ENCODE results near the gene SKAP1. TPM values are rescaled to one million over a fixed set of nuclear protein-coding genes. Genes with fewer than 3 reads are reported as not detected.

SKAP1 gene
- total and polyA plus RNA-seq, 2 experiments from 2014 or later, result 0.27 TPM; not detected in 1

DNA sequence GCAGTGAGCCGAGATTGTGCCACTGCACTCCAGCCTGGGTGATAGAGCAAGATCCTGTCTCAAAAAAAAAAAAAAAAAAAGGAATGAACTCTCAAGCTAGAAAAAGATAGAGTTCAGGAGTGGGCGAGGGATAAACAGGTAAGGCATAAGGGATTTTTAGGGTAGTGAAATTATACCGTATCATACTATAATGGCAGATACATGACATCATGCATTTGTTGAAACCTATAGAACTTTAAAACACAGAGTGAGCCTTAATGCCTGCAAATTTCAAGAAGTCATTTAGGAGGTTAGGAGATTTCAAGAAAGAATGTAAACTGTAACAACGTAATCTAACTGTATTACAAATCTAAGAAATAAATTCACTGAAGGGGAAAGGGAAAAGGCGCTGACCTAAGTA lies 20.4 kb downstream of the SKAP1 start (continued):
- TF ChIP-seq, protein P1, sequence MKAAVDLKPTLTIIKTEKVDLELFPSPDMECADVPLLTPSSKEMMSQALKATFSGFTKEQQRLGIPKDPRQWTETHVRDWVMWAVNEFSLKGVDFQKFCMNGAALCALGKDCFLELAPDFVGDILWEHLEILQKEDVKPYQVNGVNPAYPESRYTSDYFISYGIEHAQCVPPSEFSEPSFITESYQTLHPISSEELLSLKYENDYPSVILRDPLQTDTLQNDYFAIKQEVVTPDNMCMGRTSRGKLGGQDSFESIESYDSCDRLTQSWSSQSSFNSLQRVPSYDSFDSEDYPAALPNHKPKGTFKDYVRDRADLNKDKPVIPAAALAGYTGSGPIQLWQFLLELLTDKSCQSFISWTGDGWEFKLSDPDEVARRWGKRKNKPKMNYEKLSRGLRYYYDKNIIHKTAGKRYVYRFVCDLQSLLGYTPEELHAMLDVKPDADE (IDR thresholded peaks at IDR 0.05), result no peak
- TF ChIP-seq NANOG (IDR thresholded peaks at IDR 0.05; ENCODE audit: borderline replicate concordance) (no peak), EZH2phosphoT487 (IDR thresholded peaks at IDR 0.05; ENCODE audit: unreplicated experiment) (no peak), EZH2 (IDR thresholded peaks at IDR 0.05; ENCODE audit: low read depth, unreplicated experiment) (no peak), JUNB (IDR thresholded peaks at IDR 0.05; ENCODE audit: unreplicated experiment) (no peak)

DNA sequence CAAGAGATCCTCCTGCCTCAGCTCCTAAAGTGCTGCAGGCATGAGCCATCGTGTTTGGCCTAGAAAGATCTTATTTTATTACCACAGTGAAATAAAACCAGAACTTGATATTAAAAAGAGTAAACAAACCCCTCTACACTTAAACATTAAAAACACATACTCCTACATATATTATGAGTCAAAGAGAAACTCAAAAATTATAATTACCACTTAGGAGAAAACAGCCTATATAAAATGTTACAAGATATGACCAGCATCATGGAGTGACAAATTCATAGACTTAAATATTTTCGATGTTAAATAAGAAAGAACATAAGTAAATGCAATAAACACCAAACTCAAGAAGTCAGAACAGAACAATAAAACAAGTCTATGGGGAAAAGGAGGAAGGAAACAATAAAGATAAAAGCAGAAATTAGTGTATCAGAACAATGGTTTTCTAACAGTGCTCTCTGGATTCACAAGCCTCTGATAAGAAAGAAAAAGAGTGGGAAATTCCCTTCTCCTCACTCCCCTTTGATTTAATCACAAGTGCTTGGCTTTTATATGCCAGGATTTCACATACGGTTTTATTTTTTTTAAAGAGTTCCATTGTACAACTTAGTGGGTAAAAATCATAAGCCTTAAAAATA lies 23.0 kb downstream of the SKAP1 start:
- Histone ChIP-seq H3K79me2 (replicated peaks; ENCODE audit: insufficient read depth) (no peaks in the 10 kb centered on the region), H2AFZ (no peak overlapping the region), H4K20me1 (replicated peaks; ENCODE audit: insufficient read depth) (no peaks in the 10 kb centered on the region), H3F3A (replicated peaks; ENCODE audit: low read depth) (no peaks in the 10 kb centered on the region), H3K27ac (ENCODE audit: low read depth) (no peak overlapping the region), H3K4me1 (ENCODE audit: insufficient read depth) (no peaks in the 10 kb centered on the region), H3K27me3 (ENCODE audit: insufficient read depth) (no peaks in the 10 kb centered on the region), H3K36me3 (ENCODE audit: insufficient read depth) (no peaks in the 10 kb centered on the region), H3K4me3 (no peak overlapping the region), H3K9me2 (ENCODE audit: insufficient read depth) (no peaks in the 10 kb centered on the region), H3K4me2 (no peak overlapping the region)
- DNase-seq (ENCODE audit: low spot score), result no peak
- Mint-ChIP-seq H3K9me3 (no peaks in the 10 kb centered on the region), H3K27me3 (ENCODE audit: insufficient read depth, low read depth, poor library complexity) (peaks cover 2% of the 10 kb centered on the region), H3K36me3 (ENCODE audit: low read depth) (no peaks in the 10 kb centered on the region), H3K4me3 (no peak overlapping the region), H3K4me1 (no peaks in the 10 kb centered on the region), H3K27ac (no peak overlapping the region)
- no peak for ATAC-seq
- TF ChIP-seq NANOG (IDR thresholded peaks at IDR 0.05; ENCODE audit: borderline replicate concordance), result no peak
- no peak for TF ChIP-seq EZH2 (IDR thresholded peaks at IDR 0.05; ENCODE audit: low read depth, unreplicated experiment)
- TF ChIP-seq EZH2phosphoT487 (IDR thresholded peaks at IDR 0.05; ENCODE audit: unreplicated experiment), result no peak
- TF ChIP-seq POLR2AphosphoS5 (IDR thresholded peaks at IDR 0.05; ENCODE audit: low read depth), result no peak
- TF ChIP-seq, protein P2, sequence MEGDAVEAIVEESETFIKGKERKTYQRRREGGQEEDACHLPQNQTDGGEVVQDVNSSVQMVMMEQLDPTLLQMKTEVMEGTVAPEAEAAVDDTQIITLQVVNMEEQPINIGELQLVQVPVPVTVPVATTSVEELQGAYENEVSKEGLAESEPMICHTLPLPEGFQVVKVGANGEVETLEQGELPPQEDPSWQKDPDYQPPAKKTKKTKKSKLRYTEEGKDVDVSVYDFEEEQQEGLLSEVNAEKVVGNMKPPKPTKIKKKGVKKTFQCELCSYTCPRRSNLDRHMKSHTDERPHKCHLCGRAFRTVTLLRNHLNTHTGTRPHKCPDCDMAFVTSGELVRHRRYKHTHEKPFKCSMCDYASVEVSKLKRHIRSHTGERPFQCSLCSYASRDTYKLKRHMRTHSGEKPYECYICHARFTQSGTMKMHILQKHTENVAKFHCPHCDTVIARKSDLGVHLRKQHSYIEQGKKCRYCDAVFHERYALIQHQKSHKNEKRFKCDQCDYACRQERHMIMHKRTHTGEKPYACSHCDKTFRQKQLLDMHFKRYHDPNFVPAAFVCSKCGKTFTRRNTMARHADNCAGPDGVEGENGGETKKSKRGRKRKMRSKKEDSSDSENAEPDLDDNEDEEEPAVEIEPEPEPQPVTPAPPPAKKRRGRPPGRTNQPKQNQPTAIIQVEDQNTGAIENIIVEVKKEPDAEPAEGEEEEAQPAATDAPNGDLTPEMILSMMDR (conservative IDR thresholded peaks at IDR 0.05; ENCODE audit: low read depth in 2 of 2), result no peak
- TF ChIP-seq, protein P3, sequence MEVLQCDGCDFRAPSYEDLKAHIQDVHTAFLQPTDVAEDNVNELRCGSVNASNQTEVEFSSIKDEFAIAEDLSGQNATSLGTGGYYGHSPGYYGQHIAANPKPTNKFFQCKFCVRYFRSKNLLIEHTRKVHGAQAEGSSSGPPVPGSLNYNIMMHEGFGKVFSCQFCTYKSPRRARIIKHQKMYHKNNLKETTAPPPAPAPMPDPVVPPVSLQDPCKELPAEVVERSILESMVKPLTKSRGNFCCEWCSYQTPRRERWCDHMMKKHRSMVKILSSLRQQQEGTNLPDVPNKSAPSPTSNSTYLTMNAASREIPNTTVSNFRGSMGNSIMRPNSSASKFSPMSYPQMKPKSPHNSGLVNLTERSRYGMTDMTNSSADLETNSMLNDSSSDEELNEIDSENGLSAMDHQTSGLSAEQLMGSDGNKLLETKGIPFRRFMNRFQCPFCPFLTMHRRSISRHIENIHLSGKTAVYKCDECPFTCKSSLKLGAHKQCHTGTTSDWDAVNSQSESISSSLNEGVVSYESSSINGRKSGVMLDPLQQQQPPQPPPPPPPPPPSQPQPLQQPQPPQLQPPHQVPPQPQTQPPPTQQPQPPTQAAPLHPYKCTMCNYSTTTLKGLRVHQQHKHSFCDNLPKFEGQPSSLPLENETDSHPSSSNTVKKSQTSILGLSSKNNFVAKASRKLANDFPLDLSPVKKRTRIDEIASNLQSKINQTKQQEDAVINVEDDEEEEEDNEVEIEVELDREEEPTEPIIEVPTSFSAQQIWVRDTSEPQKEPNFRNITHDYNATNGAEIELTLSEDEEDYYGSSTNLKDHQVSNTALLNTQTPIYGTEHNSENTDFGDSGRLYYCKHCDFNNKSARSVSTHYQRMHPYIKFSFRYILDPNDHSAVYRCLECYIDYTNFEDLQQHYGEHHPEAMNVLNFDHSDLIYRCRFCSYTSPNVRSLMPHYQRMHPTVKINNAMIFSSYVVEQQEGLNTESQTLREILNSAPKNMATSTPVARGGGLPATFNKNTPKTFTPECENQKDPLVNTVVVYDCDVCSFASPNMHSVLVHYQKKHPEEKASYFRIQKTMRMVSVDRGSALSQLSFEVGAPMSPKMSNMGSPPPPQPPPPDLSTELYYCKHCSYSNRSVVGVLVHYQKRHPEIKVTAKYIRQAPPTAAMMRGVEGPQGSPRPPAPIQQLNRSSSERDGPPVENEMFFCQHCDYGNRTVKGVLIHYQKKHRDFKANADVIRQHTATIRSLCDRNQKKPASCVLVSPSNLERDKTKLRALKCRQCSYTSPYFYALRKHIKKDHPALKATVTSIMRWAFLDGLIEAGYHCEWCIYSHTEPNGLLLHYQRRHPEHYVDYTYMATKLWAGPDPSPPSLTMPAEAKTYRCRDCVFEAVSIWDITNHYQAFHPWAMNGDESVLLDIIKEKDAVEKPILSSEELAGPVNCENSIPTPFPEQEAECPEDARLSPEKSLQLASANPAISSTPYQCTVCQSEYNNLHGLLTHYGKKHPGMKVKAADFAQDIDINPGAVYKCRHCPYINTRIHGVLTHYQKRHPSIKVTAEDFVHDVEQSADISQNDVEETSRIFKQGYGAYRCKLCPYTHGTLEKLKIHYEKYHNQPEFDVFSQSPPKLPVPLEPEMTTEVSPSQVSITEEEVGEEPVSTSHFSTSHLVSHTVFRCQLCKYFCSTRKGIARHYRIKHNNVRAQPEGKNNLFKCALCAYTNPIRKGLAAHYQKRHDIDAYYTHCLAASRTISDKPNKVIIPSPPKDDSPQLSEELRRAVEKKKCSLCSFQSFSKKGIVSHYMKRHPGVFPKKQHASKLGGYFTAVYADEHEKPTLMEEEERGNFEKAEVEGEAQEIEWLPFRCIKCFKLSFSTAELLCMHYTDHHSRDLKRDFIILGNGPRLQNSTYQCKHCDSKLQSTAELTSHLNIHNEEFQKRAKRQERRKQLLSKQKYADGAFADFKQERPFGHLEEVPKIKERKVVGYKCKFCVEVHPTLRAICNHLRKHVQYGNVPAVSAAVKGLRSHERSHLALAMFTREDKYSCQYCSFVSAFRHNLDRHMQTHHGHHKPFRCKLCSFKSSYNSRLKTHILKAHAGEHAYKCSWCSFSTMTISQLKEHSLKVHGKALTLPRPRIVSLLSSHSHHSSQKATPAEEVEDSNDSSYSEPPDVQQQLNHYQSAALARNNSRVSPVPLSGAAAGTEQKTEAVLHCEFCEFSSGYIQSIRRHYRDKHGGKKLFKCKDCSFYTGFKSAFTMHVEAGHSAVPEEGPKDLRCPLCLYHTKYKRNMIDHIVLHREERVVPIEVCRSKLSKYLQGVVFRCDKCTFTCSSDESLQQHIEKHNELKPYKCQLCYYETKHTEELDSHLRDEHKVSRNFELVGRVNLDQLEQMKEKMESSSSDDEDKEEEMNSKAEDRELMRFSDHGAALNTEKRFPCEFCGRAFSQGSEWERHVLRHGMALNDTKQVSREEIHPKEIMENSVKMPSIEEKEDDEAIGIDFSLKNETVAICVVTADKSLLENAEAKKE (CRISPR knock-in tag; IDR thresholded peaks at IDR 0.05), result no peak
- TF ChIP-seq CREB1 (CRISPR knock-in tag; IDR thresholded peaks at IDR 0.05; ENCODE audit: low read depth), result no peak
- no peak for TF ChIP-seq ZNF114 (CRISPR knock-in tag; IDR thresholded peaks at IDR 0.05)
- TF ChIP-seq, protein P4, sequence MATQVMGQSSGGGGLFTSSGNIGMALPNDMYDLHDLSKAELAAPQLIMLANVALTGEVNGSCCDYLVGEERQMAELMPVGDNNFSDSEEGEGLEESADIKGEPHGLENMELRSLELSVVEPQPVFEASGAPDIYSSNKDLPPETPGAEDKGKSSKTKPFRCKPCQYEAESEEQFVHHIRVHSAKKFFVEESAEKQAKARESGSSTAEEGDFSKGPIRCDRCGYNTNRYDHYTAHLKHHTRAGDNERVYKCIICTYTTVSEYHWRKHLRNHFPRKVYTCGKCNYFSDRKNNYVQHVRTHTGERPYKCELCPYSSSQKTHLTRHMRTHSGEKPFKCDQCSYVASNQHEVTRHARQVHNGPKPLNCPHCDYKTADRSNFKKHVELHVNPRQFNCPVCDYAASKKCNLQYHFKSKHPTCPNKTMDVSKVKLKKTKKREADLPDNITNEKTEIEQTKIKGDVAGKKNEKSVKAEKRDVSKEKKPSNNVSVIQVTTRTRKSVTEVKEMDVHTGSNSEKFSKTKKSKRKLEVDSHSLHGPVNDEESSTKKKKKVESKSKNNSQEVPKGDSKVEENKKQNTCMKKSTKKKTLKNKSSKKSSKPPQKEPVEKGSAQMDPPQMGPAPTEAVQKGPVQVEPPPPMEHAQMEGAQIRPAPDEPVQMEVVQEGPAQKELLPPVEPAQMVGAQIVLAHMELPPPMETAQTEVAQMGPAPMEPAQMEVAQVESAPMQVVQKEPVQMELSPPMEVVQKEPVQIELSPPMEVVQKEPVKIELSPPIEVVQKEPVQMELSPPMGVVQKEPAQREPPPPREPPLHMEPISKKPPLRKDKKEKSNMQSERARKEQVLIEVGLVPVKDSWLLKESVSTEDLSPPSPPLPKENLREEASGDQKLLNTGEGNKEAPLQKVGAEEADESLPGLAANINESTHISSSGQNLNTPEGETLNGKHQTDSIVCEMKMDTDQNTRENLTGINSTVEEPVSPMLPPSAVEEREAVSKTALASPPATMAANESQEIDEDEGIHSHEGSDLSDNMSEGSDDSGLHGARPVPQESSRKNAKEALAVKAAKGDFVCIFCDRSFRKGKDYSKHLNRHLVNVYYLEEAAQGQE (IDR thresholded peaks at IDR 0.05; ENCODE audit: unreplicated experiment), result no peak
- no peak for TF ChIP-seq ZNF331 (CRISPR knock-in tag; IDR thresholded peaks at IDR 0.05; ENCODE audit: low read depth)

All from GM23338 (cell line).